TTC549 (cell line): Measurements from ENCODE around the gene SLC11A1.

Experiments used
- FAIRE-seq: peaks from 2 replicates; lab custom pipeline; 2012; peaks lifted over from hg19 to GRCh38; lab: Jason Lieb, UNC

The SLC11A1 gene

GRCh38 chr2:218405746-218406208, 23.7 kb downstream of the SLC11A1 start:
- no peak for FAIRE-seq

DNA sequence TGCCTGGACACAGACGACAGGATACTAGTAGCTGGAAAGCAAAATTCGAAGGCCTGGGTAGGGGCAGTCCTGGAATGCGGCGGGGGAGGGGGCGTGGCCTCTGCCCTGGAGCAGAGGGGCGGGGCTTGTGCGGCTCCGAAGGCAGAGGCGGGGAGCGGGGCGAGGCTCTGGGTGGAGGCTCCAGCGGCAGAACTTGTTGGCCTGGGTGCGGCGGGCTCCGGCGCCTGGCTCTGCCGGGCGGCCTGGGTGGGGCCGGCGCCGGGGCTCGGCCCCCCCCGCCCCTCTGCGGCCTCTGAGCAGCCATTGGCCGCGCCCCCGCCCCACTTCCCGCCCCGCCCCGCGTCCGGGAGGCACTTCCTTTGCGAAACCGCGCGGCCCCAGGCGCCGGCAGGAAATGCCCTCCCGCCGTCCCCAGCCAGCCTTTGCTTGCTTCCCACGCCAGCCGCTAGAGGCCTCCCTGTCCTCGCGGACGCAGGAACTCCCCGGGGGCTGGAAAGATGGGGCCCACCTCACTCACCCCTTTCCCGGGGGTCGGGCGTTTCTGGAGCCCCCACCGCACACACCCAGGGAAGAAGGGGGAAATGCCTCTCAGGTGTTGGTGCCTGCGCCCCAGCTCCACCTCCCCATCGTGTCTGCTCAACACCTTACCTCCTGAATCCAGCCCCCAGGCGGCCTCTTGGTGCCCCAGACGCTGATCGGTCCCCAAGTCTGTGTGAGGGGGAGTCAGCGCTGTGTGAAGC, 24.3 kb downstream of the SLC11A1 start:
- no peak for FAIRE-seq

GRCh38 chr2:218406949-218407618, 25.0 kb downstream of the SLC11A1 start:
- FAIRE-seq = no peak

DNA sequence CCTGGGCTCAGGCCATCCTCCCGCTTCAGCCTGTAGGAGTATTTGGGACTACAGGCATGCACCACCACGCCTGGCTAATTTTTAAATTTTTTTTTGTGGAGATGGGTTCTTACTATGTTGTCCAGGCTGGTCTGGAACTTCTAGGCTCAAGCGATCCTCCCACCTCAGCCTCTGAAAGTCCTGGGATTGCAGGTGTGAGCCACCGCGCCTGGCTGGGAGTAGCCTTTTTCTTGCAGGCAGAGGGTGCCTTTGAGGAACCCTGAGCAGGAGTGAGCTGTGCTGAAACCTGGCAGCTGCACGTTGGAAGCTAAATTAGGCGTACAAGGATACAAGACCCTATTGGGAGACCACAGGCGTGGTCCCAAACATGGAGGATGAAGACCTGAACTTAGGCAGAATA, 25.6 kb downstream of the SLC11A1 start:
- FAIRE-seq = no peak

- no peak for FAIRE-seq
Observed at GRCh38 chr2:218418321-218418716, 36.2 kb downstream of the SLC11A1 start.

GRCh38 chr2:218418717-218419458, 36.8 kb downstream of the SLC11A1 start, which contains the start of gene VIL1:
Gene VIL1, plus strand, starts transcription at chr2:218419123. Its CDS starts 4,656 bp downstream, at chr2:218423779.
- no peak for FAIRE-seq

DNA sequence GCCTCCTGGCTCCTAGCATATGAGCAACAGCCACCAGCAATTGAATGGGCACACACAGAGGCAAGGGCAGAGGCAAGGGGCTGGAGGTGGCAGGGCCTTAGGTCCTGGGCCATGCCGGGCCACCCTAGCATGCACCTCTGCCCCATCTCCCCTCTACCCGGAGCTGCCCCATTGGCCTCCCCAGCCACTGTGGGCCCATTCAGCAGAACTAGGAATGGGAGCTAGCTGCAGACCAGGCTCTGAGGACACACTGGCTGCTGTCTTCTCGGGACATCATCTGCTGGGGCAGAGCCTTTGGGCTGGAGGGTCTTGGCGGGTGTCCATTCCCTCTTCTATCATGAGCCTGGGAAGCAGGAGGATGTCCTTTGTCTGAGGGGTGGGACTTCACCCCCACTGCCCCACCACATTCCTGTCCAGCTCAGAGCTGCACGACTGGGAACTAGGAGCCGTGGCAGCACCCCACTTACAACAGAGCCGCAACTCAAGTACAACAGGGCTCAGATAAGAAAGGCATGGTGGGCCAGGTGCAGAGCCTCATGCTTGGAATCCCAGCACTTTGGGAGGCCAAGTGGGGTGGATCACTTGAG, 37.6 kb downstream of the SLC11A1 start:
- FAIRE-seq = no peak

DNA sequence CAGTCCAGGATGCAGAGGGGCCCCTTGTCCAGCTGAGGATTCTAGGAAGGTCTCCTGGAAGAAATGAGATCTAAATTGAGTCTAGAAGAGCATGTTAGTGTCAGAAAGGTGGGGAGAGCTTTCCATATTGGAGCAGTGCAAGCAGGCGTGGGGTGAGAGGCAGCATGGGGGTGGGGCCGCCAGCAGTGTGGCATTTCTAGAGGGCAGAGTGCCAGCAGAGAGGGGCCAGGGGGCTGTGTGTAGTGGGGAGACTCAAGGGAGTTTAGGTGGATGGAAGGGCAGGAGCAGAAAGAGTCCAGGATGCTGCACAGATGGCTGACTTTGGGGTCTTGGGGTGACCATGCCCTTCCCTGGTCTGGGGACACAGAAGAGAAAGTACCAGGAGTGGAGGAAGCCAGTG, 39.0 kb downstream of the SLC11A1 start:
- no peak for FAIRE-seq

GRCh38 chr2:218422403-218423086, 40.5 kb downstream of the SLC11A1 start:
- FAIRE-seq = no peak

DNA sequence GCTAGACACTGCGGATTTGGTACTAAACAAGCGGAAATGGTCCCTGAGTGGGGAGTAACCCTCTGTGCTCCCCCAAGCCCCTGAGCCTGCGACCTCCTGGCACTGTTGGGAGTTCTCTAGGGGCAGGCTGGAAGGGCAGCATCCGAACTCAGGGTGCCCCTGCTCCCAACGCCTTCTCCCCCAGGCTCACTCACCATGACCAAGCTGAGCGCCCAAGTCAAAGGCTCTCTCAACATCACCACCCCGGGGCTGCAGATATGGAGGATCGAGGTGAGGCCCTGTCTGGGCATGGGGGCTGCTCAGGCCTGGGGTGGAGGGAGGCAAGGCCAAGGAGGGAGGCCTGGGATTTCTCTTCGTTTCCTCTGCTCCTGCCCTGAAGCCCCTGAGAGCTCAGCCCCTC, 41.5 kb downstream of the SLC11A1 start:
- no peak for FAIRE-seq

DNA sequence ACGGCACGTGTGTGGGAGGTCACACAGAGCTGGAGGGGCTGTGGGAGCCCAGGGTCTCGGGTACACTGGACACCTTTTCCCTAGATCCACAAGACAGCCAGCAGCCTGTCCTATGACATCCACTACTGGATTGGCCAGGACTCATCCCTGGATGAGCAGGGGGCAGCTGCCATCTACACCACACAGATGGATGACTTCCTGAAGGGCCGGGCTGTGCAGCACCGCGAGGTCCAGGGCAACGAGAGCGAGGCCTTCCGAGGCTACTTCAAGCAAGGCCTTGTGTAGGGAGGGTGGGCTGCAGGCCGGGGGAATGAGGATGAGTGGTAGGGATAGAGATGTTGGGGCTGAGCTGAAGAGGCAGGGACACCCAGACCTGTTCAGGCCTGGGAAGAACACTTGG, 43.5 kb downstream of the SLC11A1 start:
- FAIRE-seq = no peak

- no peak for FAIRE-seq
Observed at GRCh38 chr2:218427741-218428140, 45.7 kb downstream of the SLC11A1 start.

GRCh38 chr2:218428846-218429558, 46.9 kb downstream of the SLC11A1 start:
- no peak for FAIRE-seq

- FAIRE-seq = no peak
Observed at GRCh38 chr2:218429911-218430692, 48.0 kb downstream of the SLC11A1 start.

GRCh38 chr2:218430721-218431120, 48.6 kb downstream of the SLC11A1 start:
- no peak for FAIRE-seq

GRCh38 chr2:218431878-218432277, 49.8 kb downstream of the SLC11A1 start:
- no peak for FAIRE-seq

DNA sequence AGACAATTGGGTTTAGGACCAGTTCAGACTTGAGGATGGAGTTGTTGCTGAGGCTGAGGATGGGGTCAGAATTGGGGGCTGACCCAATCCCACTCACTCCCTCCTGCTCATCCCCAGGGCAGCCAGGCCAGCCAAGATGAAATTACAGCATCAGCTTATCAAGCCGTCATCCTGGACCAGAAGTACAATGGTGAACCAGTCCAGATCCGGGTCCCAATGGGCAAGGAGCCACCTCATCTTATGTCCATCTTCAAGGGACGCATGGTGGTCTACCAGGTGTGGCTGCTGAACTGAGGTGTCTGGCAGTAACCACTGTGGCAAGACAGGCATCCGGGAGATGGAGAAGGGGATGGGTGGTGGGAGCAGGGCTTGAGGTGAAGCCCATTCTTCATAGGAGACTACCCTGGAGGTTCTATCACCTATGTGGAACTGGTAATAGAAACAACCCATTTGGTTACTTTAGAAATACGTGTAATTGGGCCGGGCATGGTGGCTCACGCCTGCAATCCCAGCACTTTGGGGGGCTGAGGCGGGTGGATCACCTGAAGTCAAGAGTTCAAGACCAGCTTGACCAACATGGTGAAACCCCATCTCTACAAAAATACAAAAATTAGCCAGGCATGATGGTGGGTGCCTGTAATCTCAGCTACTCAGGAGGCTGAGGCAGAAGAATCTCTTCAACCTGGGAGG, 50.7 kb downstream of the SLC11A1 start:
- no peak for FAIRE-seq

DNA sequence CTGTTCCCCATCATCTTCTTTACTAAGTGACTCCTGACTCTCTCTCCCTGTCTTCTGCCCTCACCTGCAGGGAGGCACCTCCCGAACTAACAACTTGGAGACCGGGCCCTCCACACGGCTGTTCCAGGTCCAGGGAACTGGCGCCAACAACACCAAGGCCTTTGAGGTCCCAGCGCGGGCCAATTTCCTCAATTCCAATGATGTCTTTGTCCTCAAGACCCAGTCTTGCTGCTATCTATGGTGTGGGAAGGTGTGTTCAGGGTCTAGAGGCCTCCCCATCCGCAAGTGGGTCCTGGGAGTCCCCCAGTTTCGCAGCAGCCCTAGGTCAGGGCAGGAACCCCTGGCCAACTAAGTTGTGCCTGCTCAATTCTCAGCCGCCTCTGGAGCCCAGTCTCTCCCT, 52.4 kb downstream of the SLC11A1 start:
- FAIRE-seq = no peak

GRCh38 chr2:218435003-218435982, 53.2 kb downstream of the SLC11A1 start:
- FAIRE-seq = no peak
